GM18909 (cell line): ENCODE data around the gene NEK10.

Experiments
- ATAC-seq: cut with Tn5 transposase; IDR thresholded peaks from one replicate; pipeline ENCODE4 v1.9.1; 2021; ENCODE audit warnings: mild to moderate bottlenecking; ENCODE audit not compliant: unreplicated experiment, poor library complexity

NEK10 gene

GRCh38 chr3:27194861-27195483 lies 174.2 kb downstream of the NEK10 start:
- no peak for ATAC-seq

GRCh38 chr3:27193056-27193455 lies 176.1 kb downstream of the NEK10 start:
- no peak for ATAC-seq

- ATAC-seq, result no peak
These were observed 183.2 kb downstream of the NEK10 start for GRCh38 chr3:27186013-27186412.

- no peak for ATAC-seq
These were observed 183.8 kb downstream of the NEK10 start for GRCh38 chr3:27185231-27185989.

- ATAC-seq, result no peak
These were observed 184.9 kb downstream of the NEK10 start for GRCh38 chr3:27184261-27184660.

DNA sequence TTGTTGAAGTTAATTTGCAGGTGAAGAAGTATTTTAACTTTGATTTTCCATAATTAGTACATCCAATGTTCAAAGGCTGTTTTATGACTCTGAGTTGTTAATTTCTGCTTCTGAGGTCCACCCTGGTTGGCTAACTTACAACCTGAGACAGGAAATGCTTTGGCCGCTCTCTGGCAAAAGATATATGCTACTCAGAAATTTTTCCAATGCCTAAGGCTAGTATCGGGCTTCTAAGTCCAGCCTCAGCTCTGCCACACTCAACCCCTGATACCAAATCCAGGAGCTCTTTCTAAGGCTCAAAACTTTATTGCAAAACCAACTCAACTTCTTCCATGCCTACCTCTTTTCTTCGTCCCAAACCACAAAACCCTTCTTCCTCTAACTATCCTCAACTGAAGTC lies 192.9 kb downstream of the NEK10 start:
- no peak for ATAC-seq

GRCh38 chr3:27174530-27174929 lies 194.7 kb downstream of the NEK10 start:
- ATAC-seq, result no peak

- peak; percentile 84 for ATAC-seq
These were observed 198.1 kb downstream of the NEK10 start for GRCh38 chr3:27171113-27171512.

DNA sequence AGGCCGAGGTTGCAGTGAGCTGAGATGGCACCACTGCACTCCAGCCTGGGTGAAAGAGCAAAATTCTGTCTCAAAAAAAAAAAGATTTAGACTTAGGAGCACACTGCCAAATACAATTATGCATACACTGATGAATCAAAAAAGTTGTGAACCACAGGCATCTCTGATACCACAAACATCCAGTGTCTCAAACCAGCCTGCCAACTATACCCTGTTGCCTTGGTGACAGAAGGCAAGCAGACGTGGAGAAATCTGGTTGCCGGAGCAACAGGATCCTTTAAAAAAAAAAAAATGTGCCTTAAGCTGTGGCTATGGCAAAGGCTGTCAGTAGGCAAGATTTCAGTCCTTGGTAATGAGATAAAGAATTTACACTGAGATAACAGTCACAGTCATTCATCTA lies 202.3 kb downstream of the NEK10 start:
- no peak for ATAC-seq

GRCh38 chr3:27165321-27165721 lies 203.9 kb downstream of the NEK10 start:
- ATAC-seq, result no peak

DNA sequence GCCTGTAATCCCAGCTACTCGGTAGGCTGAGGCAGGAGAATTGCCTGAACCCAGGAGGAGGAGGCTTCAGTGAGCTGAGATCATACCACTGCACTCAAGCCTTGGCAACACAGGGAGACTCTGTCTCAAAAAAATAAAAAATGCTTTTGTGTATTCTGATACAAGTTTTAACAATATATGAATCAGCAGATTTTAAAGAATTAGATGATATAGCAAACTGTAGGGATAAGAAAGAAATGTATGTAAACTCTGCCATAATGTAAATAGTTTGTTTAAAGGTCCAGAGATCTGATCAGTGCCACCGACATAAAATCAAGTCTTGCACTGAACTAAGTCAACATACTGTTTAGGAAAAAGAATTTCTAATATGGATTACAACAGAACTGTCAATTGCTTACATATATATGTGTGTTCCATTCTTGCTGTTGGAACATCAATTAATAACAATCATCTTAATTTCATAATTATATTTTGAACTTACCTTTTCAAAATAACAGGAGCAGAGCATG lies 208.3 kb downstream of the NEK10 start:
- ATAC-seq, result no peak

DNA sequence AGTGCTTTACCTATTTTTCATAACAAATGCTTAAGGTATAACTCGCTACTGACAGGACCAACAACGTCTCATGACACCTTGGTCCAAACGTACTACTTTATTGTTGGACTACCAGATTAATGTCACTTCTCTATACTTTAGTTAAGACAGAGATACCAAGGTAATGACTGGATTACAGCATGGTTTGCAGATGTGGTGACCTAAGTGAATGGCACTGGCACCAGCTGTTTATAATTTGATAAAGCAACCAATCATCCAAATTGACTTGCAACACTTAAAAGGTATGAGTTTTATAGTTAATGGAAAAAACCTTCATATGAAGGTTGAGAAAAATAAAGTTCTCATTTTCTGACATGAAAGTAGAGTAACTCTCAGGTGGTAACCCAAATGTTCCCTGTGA lies 209.0 kb downstream of the NEK10 start:
- no peak for ATAC-seq

- ATAC-seq, result no peak
These were observed 222.0 kb downstream of the NEK10 start for GRCh38 chr3:27147215-27147614.

GRCh38 chr3:27146786-27147185 lies 222.4 kb downstream of the NEK10 start:
- ATAC-seq, result no peak

DNA sequence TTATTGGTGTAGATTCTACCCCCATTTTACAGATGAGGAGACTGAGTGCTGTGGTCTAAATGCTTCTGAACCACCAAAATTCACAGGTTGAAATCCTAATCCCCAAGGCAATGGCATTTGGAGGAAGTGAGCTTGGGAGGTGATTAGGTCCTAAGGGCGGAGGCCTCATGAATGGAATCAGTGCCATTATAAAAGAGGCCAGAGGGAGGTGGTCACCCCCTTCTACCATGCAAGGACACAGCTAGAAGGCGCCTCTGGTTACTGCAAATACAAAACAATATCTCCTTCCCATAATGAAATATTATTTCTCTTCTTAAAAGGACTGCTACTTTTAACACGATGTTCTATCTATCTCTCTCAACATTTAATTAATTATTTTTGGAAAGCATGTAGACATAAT lies 223.5 kb downstream of the NEK10 start:
- no peak for ATAC-seq

- no peak for ATAC-seq
These were observed 227.5 kb downstream of the NEK10 start for GRCh38 chr3:27141668-27142067.

DNA sequence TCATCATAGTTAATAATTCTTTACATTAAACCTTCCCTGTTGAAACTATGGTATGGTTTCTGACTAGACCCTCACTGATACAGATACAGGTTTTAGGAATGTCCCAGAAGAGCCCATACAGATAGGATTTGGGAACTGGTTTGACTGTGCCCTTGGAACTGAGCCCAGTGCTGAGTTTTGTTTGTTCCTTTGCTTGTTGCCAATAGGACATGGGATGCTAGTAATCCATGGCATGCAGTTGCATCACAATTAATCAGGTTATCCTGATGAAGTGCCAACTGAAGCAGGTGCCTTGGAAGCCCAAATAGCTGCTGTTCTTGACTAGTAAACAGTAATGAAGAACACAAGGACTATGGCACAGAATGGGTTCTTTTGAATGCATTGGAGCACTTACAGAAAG lies 230.6 kb downstream of the NEK10 start:
- no peak for ATAC-seq

DNA sequence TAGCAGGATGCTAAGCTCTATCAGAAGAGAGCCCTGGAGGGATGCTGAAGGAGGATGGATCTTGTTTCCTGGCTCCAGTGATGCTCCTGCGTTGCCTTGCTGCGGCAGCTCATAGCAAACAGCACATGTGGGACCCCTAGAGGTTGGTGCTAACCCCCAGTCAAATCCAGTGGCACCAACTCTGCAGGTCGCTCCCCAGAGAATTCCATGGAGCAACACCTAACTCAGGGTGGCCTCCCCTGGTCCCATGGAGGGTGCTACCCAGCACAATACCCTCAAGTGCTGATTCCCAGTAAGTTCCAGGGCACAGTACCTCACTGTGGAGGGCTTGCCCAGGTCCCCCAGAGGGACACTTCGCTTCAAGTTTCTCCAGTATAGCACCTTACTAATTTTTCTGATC lies 231.2 kb downstream of the NEK10 start:
- ATAC-seq, result no peak

DNA sequence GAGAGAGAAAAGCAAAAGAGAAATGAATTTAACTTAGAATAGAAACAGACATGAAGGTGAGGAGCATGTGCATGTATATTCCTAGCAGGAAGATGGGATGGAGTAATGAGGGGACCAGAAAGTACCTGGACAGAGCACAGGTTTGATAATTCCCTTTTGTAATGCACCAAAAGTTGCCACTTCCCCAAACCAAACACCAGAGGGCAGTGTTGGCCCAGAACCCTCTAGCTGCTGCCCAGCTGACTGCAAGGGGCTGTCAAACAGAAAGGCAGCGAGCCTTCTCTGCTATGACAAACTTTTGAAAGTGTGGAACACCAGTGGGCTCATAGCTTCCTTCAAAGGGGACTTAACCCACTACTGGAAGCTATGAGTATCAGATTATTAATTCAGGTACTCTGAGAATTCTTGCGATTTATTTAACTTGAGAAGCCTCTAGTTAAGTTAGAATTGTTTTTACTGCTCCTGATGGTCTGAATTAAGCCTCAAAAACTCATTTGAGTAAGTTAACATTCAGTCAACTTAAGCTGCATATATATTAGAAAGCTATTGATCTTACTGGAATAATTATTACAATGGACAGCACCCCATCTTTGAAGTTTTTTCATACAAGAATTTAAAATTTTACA lies 234.9 kb downstream of the NEK10 start:
- peak; percentile 97 for ATAC-seq

GRCh38 chr3:27133060-27133459 lies 236.1 kb downstream of the NEK10 start:
- ATAC-seq, result no peak

GRCh38 chr3:27130796-27131195 lies 238.4 kb downstream of the NEK10 start:
- no peak for ATAC-seq
